Gastroesophageal sphincter (tissue), 4 donors: Measurements from ENCODE around the gene CR1. TPM values are rescaled to one million over a fixed set of nuclear protein-coding genes. Genes with fewer than 3 reads are reported as not detected.

Experiments
- ATAC-seq: fragments of 150-250 bp; one replicate; pipeline ENCODE4 v1.9.1; 2016; ENCODE audit warnings: mild to moderate bottlenecking, moderate library complexity
- H3K27ac ChIP-seq, 4 donors: fragments of 200-600 bp; sonication (generic) in 3 of 4; 1 replicate in 3 of 4; 2 replicates in 1 of 4; pipeline ENCODE4 v1.5.1; 2016 to 2019
- H3K27me3 ChIP-seq: fragments of 200-600 bp; sonication (generic); one replicate; pipeline ENCODE4 v1.5.1; 2019
- H3K36me3 ChIP-seq, 2 donors: fragments of 200-600 bp; sonication (generic); one replicate each; pipeline ENCODE4 v1.5.1; 2019; ENCODE audit warnings: control low read depth in 1 of 2
- H3K4me1 ChIP-seq, 3 donors: fragments of 200-600 bp; sonication (generic); 1 replicate in 2 of 3; 2 replicates in 1 of 3; pipeline ENCODE4 v1.5.1; 2016 to 2019; ENCODE audit warnings: control low read depth in 2 of 3
- H3K4me3 ChIP-seq, 2 donors: fragments of 200-600 bp; sonication (generic); one replicate each; pipeline ENCODE4 v1.5.1; 2019; ENCODE audit warnings: mild to moderate bottlenecking in 1 of 2, moderate library complexity in 1 of 2
- H3K9me3 ChIP-seq, 3 donors: fragments of 200-600 bp; sonication (generic); one replicate each; pipeline ENCODE4 v1.5.1; 2017 to 2019; ENCODE audit warnings: control low read depth in 2 of 3
- CTCF ChIP-seq, 4 experiments: fragments of 200-600 bp in 2 of 4; fragments of 450-650 bp in 2 of 4; sonication (generic) in 1 of 4; IDR thresholded peaks; one replicate each; pipeline ENCODE4 v1.5.1; 2017 to 2019; ENCODE audit warnings: antibody characterized with exemption in 4 of 4, mild to moderate bottlenecking in 2 of 4, moderate library complexity in 2 of 4
- EP300 ChIP-seq: sonication (generic); formaldehyde crosslinking; IDR thresholded peaks from one replicate; pipeline ENCODE4 v1.6.1; 2017; ENCODE audit warnings: antibody characterized with exemption, mild to moderate bottlenecking
- POLR2A ChIP-seq, 2 donors: fragments of 450-650 bp; IDR thresholded peaks; one replicate each; pipeline ENCODE4 v1.6.1; 2017; ENCODE audit warnings: antibody characterized with exemption in 2 of 2, mild to moderate bottlenecking in 2 of 2, moderate library complexity in 1 of 2
- POLR2AphosphoS5 ChIP-seq: sonication (generic); formaldehyde crosslinking; IDR thresholded peaks from one replicate; pipeline ENCODE4 v1.6.1; 2017; ENCODE audit warnings: antibody characterized with exemption
- WGBS, 2 donors: methylation state at CpG; one replicate each; pipeline ENCODE4 v1.1.5; 2018; ENCODE audit warnings: low coverage in 1 of 2; 5-methylcytosine and 5-hydroxymethylcytosine counted together
- total RNA-seq, 4 donors: library from RNA; depleted of rRNA; stranded (reverse); fragments of >200 nt; gene quantifications; one replicate each; pipeline ENCODE4 v1.1.0, GENCODE V29; 2016

CR1 gene
- total RNA-seq, 4 donors from 2014 or later: 1.1 to 15.9 (median 4.3) TPM

- peaks cover 0 to 16% (median 8%) of the 10 kb centered on the region in 3 donors for H3K4me1 ChIP-seq
- no peak for TF ChIP-seq POLR2AphosphoS5
- TF ChIP-seq CTCF (IDR thresholded peaks at IDR 0.05): no peak
- no peak for TF ChIP-seq POLR2A (IDR thresholded peaks at IDR 0.05)
- TF ChIP-seq EP300: no peak
- H3K27ac ChIP-seq: no peak overlapping the region
- 78 to 100% methylated on average over 1 of the region's 1 CpG for WGBS, 2 donors
- no peaks in the 10 kb centered on the region for H3K9me3 ChIP-seq
- ATAC-seq: no peak
- H3K36me3 ChIP-seq: no peaks in the 10 kb centered on the region
- no peak overlapping the region for H3K4me3 ChIP-seq
- peaks cover 45% of the 10 kb centered on the region for H3K27me3 ChIP-seq
Measured at GRCh38 chr1:207458414-207458813, 37.5 kb upstream of the CR1 start.

GRCh38 chr1:207459008-207459407, 36.9 kb upstream of the CR1 start:
- Histone ChIP-seq H3K27me3 (peaks cover 40% of the 10 kb centered on the region), H3K4me1 (peaks cover 0 to 12% (median 6%) of the 10 kb centered on the region in 3 donors), H3K4me3 (no peak overlapping the region), H3K27ac (no peak overlapping the region), H3K9me3 (no peaks in the 10 kb centered on the region), H3K36me3 (no peaks in the 10 kb centered on the region)
- TF ChIP-seq POLR2AphosphoS5 (no peak), POLR2A (IDR thresholded peaks at IDR 0.05) (no peak), EP300 (no peak), CTCF (IDR thresholded peaks at IDR 0.05) (no peak)
- no peak for ATAC-seq
- 82 to 96% methylated on average over 2 of the region's 2 CpGs for WGBS, 2 donors

GRCh38 chr1:207461649-207462048, 34.3 kb upstream of the CR1 start:
- Histone ChIP-seq H3K36me3 (no peaks in the 10 kb centered on the region), H3K4me3 (no peak overlapping the region), H3K4me1 (no peaks in the 10 kb centered on the region), H3K27me3 (peaks cover 35% of the 10 kb centered on the region), H3K27ac (no peak overlapping the region), H3K9me3 (no peaks in the 10 kb centered on the region)
- TF ChIP-seq POLR2A (IDR thresholded peaks at IDR 0.05) (no peak), EP300 (no peak), CTCF (IDR thresholded peaks at IDR 0.05) (no peak), POLR2AphosphoS5 (no peak)
- 75 to 100% methylated on average over 1 of the region's 1 CpG for WGBS, 2 donors
- ATAC-seq: no peak

- Histone ChIP-seq H3K4me3 (no peak overlapping the region), H3K27me3 (peaks cover 32% of the 10 kb centered on the region), H3K27ac (no peak overlapping the region), H3K4me1 (no peaks in the 10 kb centered on the region), H3K36me3 (no peaks in the 10 kb centered on the region), H3K9me3 (no peaks in the 10 kb centered on the region)
- TF ChIP-seq POLR2AphosphoS5 (no peak), POLR2A (IDR thresholded peaks at IDR 0.05) (no peak), CTCF (IDR thresholded peaks at IDR 0.05) (no peak), EP300 (no peak)
- no peak for ATAC-seq
Measured at GRCh38 chr1:207462535-207462934, 33.4 kb upstream of the CR1 start.

- no peak for ATAC-seq
- peaks cover 31% of the 10 kb centered on the region for H3K27me3 ChIP-seq
- TF ChIP-seq POLR2A (IDR thresholded peaks at IDR 0.05) (no peak), EP300 (no peak), CTCF (IDR thresholded peaks at IDR 0.05) (no peak)
- no peak overlapping the region for H3K27ac ChIP-seq
- H3K36me3 ChIP-seq: no peaks in the 10 kb centered on the region
- no peaks in the 10 kb centered on the region for H3K9me3 ChIP-seq
- no peaks in the 10 kb centered on the region for H3K4me1 ChIP-seq
- H3K4me3 ChIP-seq: no peak overlapping the region
Measured at GRCh38 chr1:207463021-207463420, 32.9 kb upstream of the CR1 start.
